ENCODE measurements around the gene C5orf47. TPM values are rescaled to one million over a fixed set of nuclear protein-coding genes. Genes with fewer than 3 reads are reported as not detected.

The C5orf47 gene
- total and polyA plus RNA-seq, 2 of the 8 experiments (the other 6 are each of a cell fraction or from before 2014, with no cell fraction given) = 0.11 TPM; not detected in 1

- H2BK20ac ChIP-seq (ENCODE audit: low read length) = 0 out of 2 replicates have a peak within 1 kb of the TSS, but pooled peaks have one; percentile 34
- no peaks in the 10 kb centered on the region for H3K79me2 ChIP-seq (ENCODE audit: control insufficient read depth in 1 of 2, insufficient read depth in 2 of 2, low read length in 2 of 2)
- H4K8ac ChIP-seq (ENCODE audit: extremely low read depth, insufficient read depth, low read length) = no peak within 1 kb of the TSS
- ChIA-PET CTCF (ENCODE audit: partially characterized antibody) (interaction anchor here (0.6 to 8.6 kb wide), 37 partner anchors 9 to 842 kb away, joined by 3 to 187 read pairs (median 3); no protein-coding TSS in a partner anchor), POLR2A (ENCODE audit: partially characterized antibody) (interaction anchor here (0.9 to 2.4 kb wide), 2 partner anchors 267 to 271 kb away, joined by 3 to 9 read pairs; no protein-coding TSS in a partner anchor)
- no peak within 1 kb of the TSS for H2BK12ac ChIP-seq (ENCODE audit: low read depth, low read length)
- H3K27me3 ChIP-seq (replicated peaks in 1 of 4; ENCODE audit: control insufficient read depth in 3 of 4, extremely low read depth in 1 of 4, insufficient read depth in 3 of 4, low read length in 3 of 4) = no peaks in the 10 kb centered on the region
- WGBS, 2 experiments (ENCODE audit: extremely low coverage in 1 of 2, insufficient coverage in 1 of 2, insufficient read length in 1 of 2, insufficient replicate concordance in 2 of 2, low coverage in 1 of 2, low lambda C conversion rate in 2 of 2, missing lambda C conversion rate in 1 of 2) = 7% methylated on average over 17 of the region's 17 CpGs; no CpG with 5 or more reads in 1 of the 2 experiments
- DNase-seq (ENCODE audit: low read depth in 1 of 2, low spot score in 2 of 2) (peak; percentile 83 to 87), FAIRE-seq (peak; percentile 96)
- no peak within 1 kb of the TSS for H3K27ac ChIP-seq (ENCODE audit: low read depth, low read length)
- H3K4me1 ChIP-seq (replicated peaks in 1 of 4; ENCODE audit: control insufficient read depth in 3 of 4, insufficient read depth in 4 of 4, low read length in 3 of 4) = no peaks in the 10 kb centered on the region
- no peak within 1 kb of the TSS for H2BK5ac ChIP-seq (ENCODE audit: low read depth, low read length)
- no peak within 1 kb of the TSS for H3K4me3 ChIP-seq (ENCODE audit: extremely low read depth in 1 of 4, insufficient read depth in 2 of 4, low read depth in 3 of 4, low read length in 4 of 4)
- no peak within 1 kb of the TSS for H4K91ac ChIP-seq (replicated peaks; ENCODE audit: insufficient read length, low read length)
- no peak within 1 kb of the TSS for H2AFZ ChIP-seq (ENCODE audit: low read length)
- no peak within 1 kb of the TSS for H3K23ac ChIP-seq (ENCODE audit: insufficient read length)
- H2AK5ac ChIP-seq (ENCODE audit: low read depth, low read length) = no peak within 1 kb of the TSS
- H3K4me2 ChIP-seq (ENCODE audit: insufficient read depth in 1 of 2, low read depth in 2 of 2, low read length in 2 of 2) = no peak within 1 kb of the TSS
- no peak within 1 kb of the TSS for H2BK120ac ChIP-seq (replicated peaks; ENCODE audit: low read depth, low read length)
- H3K4ac ChIP-seq (replicated peaks; ENCODE audit: insufficient read length, low read depth, low read length) = no peak within 1 kb of the TSS
- no peak within 1 kb of the TSS for H3K9ac ChIP-seq (replicated peaks in 1 of 4; ENCODE audit: extremely low read depth in 1 of 4, low read depth in 3 of 4, low read length in 3 of 4)
- no peak within 1 kb of the TSS for H3K18ac ChIP-seq (ENCODE audit: extremely low read depth, low read length)
- peak within 1 kb of the TSS; percentile 97; the same call in 1 of the 2 replicates for H2BK15ac ChIP-seq (ENCODE audit: low read length)
- H3K14ac ChIP-seq (ENCODE audit: insufficient read length) = no peak within 1 kb of the TSS
- H3K9me3 ChIP-seq (ENCODE audit: insufficient read depth in 2 of 2, low read depth in 1 of 2, low read length in 1 of 2) = no peaks in the 10 kb centered on the region
- no peaks in the 10 kb centered on the region for H3K79me1 ChIP-seq (ENCODE audit: low read depth, low read length)
- H4K20me1 ChIP-seq (replicated peaks in 1 of 2; ENCODE audit: control insufficient read depth in 1 of 2, insufficient read depth in 2 of 2, low read length in 2 of 2) = peaks cover 0 to 3% of the 10 kb centered on the region in 2 experiments
- H3K56ac ChIP-seq (replicated peaks; ENCODE audit: insufficient read length, low read depth, low read length) = no peak within 1 kb of the TSS
- no peaks in the 10 kb centered on the region for H3K36me3 ChIP-seq (ENCODE audit: control insufficient read depth in 2 of 4, insufficient read depth in 4 of 4, low read length in 3 of 4)
- H4K5ac ChIP-seq (ENCODE audit: insufficient read length, low read depth, low read length) = no peak within 1 kb of the TSS
- H3K23me2 ChIP-seq (ENCODE audit: low read depth, low read length) = no peaks in the 10 kb centered on the region
- no peak for TF ChIP-seq NRF1 (IDR thresholded peaks at IDR 0.05; ENCODE audit: low read depth, low read length)
- TF ChIP-seq SAP30 (IDR thresholded peaks at IDR 0.05; ENCODE audit: insufficient read depth, insufficient replicate concordance, low read length) = peak; percentile 71
- peak; percentile 80 to 95 (median 81) for TF ChIP-seq CTCF (IDR thresholded peaks at IDR 0.05; ENCODE audit: control extremely low read depth in 1 of 3, insufficient read depth in 1 of 3, low read depth in 1 of 3, low read length in 3 of 3)
- no peak for TF ChIP-seq SP1 (IDR thresholded peaks at IDR 0.05; ENCODE audit: low read depth, low read length)
- no peak for TF ChIP-seq SP4 (IDR thresholded peaks at IDR 0.05; ENCODE audit: low read length)
- TF ChIP-seq KDM4A (IDR thresholded peaks at IDR 0.05; ENCODE audit: low read depth, low read length, severe bottlenecking) = no peak
- TF ChIP-seq FOSL1 (IDR thresholded peaks at IDR 0.05; ENCODE audit: insufficient read depth, low read depth, low read length) = no peak
- TF ChIP-seq SP2 (IDR thresholded peaks at IDR 0.05; ENCODE audit: low read length) = no peak
- no peak for TF ChIP-seq CBX8 (IDR thresholded peaks at IDR 0.05; ENCODE audit: borderline replicate concordance, low read depth, low read length)
These were observed 56.6 kb downstream of the C5orf47 start, which contains the start of gene NSG2 for GRCh38 chr5:174045470-174046025. TSS of gene NSG2 (plus strand) at chr5:174045706. CDS start at chr5:174046756, 1,050 bp downstream.

Measured in H1 (cell line).